ENCODE results near the gene RASA3.

DNA sequence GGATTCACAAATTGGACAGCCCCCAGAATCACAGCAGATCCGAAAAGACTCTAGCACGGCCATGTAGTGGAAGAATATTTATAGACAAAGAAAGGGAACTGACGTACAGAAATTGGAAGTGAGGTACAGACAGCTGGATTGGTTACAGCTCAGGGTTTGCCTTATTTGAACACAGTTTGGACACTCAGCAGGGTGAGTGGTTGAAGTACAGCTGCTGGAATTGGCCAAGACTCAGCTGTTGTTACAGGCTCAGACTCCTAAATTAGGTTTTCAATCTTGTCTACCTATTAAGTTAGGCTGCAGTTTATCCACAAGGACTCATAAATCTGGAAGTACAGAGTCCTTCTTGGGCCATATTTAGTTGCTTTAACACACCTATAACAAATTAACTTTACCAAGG, 40.8 kb upstream of the RASA3 start:
- TF ChIP-seq, protein P1, sequence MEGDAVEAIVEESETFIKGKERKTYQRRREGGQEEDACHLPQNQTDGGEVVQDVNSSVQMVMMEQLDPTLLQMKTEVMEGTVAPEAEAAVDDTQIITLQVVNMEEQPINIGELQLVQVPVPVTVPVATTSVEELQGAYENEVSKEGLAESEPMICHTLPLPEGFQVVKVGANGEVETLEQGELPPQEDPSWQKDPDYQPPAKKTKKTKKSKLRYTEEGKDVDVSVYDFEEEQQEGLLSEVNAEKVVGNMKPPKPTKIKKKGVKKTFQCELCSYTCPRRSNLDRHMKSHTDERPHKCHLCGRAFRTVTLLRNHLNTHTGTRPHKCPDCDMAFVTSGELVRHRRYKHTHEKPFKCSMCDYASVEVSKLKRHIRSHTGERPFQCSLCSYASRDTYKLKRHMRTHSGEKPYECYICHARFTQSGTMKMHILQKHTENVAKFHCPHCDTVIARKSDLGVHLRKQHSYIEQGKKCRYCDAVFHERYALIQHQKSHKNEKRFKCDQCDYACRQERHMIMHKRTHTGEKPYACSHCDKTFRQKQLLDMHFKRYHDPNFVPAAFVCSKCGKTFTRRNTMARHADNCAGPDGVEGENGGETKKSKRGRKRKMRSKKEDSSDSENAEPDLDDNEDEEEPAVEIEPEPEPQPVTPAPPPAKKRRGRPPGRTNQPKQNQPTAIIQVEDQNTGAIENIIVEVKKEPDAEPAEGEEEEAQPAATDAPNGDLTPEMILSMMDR (IDR thresholded peaks at IDR 0.05; ENCODE audit: low read depth, low read length) = no peak
- no peak for TF ChIP-seq EZH2phosphoT487 (IDR thresholded peaks at IDR 0.05; ENCODE audit: low read depth)

All from OCI-LY3 (cell line).